Stimulated activated CD8-positive, alpha-beta memory T cell treated with anti-CD3 and anti-CD28 coated beads, Interleukin-12 subunit alpha, Interleukin-12 subunit beta, amount 100 ng/mL, for 24 hours (primary cell): Measurements from ENCODE around the gene SLC12A6.

Experiments used
- DNase-seq: peaks from one replicate; pipeline ENCODE4 v3.0.0-alpha.2; 2020; ENCODE audit errors: extremely low read depth

SLC12A6 gene

GRCh38 chr15:34330279-34330678, 7.3 kb downstream of the SLC12A6 start:
- no peak for DNase-seq

DNA sequence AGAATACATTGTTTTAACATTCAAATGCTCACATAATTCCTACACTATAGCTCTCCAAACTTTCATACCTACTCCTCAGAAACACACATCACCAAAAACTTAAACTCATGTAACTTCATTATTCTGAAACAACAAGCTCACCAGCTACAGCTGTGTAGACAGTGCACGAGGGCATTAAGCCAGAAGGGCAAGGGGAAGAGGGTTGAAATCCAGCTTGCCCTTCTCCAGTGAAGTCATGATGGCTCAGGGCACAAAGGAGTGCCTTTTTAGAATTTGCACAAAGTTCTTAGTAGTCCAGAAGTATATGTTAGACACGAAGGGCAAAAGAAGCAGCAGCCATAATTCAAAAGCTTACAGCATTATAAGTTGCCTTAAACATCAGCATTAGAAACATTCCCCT, 8.6 kb downstream of the SLC12A6 start:
- no peak for DNase-seq

- DNase-seq: no peak
Measured at GRCh38 chr15:34327906-34328305, 9.7 kb downstream of the SLC12A6 start.

DNA sequence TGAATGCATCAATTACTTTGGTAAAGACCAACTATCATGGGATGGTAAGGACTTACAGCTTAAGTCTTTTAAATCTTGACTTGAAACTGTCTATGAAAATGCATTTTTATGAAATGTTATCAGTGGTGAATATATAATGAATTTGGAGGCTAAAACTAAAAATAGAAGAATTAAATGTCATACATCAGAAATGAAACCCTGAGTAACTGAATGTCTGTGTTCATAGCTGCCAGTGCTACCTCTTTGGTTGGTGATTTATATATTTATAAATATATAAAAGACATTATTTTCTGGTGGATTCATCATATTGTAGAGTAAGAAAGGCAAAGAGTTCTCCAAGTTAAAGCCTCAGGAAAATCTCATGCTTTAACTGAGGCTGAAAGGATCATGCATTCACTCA, 12.2 kb downstream of the SLC12A6 start:
- DNase-seq: no peak

- DNase-seq: no peak
Measured at GRCh38 chr15:34324933-34325332, 12.6 kb downstream of the SLC12A6 start.

DNA sequence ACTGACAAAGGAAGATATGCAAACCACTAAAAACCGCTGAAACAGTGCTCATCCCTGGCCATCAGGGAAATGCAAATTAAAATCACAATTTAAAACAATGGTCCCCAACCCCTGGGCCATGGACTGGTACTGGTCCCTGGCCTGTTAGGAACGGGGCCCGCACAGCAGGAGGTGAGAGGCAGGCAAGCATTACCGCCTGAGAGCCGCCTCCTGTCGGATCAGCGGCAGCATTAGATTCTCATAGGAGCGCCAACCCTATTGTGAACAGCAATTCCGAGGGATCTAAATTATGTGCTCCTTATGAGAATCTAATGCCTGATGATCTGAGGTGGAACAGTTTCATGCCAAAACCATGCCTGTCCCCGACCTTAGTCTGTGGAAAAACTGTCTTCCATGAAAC, 14.4 kb downstream of the SLC12A6 start:
- no peak for DNase-seq

DNA sequence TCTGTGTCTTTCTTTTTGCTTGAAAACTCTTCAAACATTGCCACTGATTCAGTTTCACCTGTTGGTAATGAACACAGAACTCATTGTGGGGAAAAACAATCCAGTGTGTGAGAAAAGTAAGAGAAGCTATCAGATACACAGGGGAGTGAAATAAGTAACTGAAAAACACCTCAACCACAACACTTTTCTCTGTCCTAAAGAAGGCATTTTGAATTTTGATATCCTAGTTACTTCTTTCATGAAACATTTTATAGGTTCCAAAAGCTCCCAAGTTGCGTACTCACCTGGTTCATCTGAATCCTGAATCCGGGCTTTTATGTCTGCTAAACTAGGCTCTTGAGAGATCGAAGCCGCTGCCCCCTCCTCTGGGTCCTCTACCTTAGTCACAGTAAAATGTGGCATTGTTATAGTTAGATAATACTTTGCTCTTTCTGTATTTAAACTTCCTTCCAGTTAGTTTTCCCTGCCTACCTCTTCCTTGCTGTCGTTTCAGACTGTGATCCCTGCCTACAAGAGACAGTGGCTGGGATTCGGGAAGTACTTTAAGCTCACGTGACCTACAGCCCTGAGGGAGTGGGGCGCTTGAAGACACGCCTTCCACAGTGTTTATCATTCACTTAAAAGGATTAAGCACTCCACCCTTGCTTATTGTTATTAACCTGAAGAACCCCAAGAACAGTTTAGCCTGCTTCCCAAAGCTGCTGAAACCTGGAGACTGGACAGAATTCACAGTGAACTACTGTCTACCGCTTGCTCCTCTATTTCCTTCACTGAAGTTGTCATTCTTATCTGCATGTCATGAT, 19.1 kb downstream of the SLC12A6 start:
- no peak for DNase-seq

GRCh38 chr15:34314491-34315490, 22.8 kb downstream of the SLC12A6 start:
- DNase-seq: no peak

DNA sequence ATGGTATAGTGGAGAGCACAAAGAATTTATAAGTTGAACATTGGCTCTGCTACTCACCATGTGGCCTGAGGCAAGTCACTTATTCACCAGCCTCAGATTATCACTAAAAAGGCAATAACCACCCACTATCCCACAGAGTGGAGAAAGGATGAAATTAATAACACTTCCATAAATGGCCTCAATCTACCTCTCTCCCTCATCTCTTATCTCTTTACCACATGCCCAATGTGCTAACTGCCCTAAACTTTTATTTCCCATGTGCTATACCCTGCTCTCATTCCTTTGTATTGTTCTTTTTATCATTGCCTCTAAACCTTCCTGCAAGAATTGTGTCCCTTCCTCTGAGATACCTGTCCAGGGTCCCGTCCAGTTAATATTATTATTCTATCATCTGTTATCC, 26.0 kb downstream of the SLC12A6 start:
- no peak for DNase-seq

DNA sequence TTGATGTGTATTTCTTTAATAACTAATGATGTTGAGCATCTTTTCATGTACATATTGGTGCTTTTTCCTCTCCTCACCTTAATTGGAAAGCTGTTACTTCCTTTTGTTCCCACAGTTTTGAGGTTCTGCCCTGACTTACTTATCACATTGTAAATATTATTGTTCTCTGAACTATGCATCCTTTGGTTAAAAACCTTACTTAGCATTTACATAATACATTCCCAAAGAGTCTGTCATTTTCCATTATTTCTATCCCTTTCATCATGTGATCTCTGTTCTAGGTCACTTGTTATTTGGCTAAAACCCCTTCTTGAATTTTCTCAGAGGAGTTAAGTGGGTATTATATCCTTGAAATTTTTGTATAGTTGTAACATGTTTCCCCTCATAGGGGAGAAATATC, 33.0 kb downstream of the SLC12A6 start:
- DNase-seq: no peak

DNA sequence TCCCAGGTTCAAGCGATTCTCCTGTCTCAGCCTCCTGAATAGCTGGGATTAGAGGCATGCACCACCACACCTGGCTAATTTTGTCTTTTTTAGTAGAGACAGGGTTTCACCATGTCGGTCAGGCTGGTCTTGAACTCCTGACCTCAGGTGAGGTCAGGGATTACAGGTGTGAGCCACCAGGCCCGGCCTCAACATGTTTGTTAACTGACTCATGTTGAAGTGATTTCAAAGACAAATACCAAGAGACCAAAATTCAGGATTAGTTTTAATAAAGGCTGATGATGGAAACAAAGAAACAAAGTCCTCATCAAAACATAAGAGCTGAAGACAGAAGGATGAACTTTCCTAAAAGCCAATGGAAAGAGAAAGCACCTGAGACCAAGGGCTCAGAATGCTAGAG, 36.5 kb downstream of the SLC12A6 start:
- DNase-seq: no peak

GRCh38 chr15:34297059-34297458, 40.5 kb downstream of the SLC12A6 start:
- no peak for DNase-seq

GRCh38 chr15:34292621-34293020, 45.0 kb downstream of the SLC12A6 start:
- DNase-seq: no peak

- no peak for DNase-seq
Measured at GRCh38 chr15:34284937-34285336, 52.6 kb downstream of the SLC12A6 start.

DNA sequence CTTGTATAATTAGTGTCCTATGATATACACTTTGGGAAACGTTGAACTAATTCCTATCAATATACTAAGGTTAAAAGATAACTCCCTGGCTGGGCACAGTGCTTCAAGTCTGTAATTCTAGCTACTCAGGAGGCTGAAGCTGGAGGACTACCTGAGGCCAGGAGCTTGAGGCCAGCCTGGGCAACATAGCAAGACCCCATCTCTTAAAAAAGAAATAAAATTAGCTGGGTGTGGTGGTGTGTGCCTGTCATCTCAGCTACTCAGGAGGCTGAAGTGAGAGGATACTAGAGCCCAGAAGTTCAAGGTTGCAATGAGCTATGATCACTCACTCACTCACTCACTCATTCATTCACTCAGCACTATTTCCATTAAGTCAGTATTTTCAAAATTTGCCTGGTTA, 55.2 kb downstream of the SLC12A6 start:
- DNase-seq: no peak

- no peak for DNase-seq
Measured at GRCh38 chr15:34280193-34280592, 57.4 kb downstream of the SLC12A6 start.

GRCh38 chr15:34279368-34279767, 58.2 kb downstream of the SLC12A6 start:
- DNase-seq: no peak

DNA sequence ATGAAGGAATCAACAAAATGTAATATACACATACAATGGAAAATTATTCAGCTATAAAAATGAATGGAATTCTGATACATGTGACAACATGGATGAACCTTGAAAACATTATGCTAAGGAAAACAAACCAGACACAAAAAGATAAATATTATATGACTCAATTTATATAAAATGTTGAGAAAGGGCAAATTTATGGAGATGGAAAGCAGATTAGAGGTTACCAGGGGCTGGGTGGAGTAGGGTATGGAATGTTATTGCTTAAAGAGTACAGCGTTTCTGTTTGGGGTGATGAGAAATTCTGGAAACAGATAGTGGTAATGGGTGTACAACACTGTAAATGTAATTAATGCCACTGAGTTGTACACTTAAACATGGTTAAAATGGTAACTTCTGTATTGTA, 61.9 kb downstream of the SLC12A6 start:
- DNase-seq: no peak

DNA sequence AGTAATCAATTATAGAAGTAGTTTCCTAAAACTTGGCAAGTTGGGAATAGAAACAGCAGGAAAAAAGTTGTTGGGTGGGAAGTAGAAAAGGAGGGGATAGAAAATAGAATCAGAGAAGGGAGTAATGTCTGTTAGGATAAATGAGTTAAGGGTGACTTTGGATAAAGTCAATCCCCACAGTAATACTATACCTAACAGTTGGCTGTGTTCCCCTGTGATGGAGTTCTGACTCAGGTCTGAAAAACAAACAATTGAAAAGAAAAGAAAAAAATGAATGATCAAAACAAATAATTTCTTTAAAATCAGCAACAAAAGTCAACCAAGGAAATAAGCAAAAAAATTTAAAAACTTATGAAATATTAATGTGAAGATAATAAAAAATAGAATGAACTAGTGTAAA, 62.4 kb downstream of the SLC12A6 start:
- no peak for DNase-seq

GRCh38 chr15:34271493-34271892, 66.1 kb downstream of the SLC12A6 start:
- no peak for DNase-seq

DNA sequence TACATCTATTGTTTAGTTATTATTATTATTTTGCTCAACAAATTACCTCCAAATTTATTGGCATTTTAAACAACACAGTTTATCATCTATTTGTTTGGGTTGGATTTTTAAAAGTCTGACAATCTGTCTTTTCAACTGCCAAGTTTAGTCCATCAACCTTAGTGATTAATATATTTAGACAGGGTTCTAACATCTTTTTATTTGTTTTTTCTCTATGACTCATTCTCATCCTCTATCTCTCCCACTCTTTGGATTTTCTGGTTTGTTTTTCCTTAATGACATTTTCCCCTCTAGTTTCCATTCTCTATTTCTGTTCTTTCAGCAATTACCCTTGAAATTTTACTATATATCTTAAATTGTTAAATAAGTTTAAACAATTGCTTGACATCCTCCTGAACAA, 70.8 kb downstream of the SLC12A6 start:
- no peak for DNase-seq

DNA sequence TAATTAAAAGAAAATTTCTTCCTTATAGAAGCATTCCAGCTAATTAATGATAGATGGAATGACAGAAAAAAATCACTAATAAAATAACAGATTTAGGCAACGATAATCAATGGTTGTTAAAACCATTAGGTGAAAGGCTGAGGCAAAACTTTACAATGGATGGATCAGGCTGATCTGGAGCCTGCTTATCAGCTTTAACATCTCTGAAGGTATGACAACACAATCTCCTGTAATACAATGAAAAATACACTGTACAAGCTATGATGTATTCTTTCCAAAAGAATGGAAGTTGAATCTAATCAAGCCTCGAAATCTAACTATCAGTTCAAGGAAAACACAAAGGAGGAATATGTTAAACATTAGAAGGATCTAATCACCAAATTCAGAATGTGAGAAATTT, 73.5 kb downstream of the SLC12A6 start:
- no peak for DNase-seq

DNA sequence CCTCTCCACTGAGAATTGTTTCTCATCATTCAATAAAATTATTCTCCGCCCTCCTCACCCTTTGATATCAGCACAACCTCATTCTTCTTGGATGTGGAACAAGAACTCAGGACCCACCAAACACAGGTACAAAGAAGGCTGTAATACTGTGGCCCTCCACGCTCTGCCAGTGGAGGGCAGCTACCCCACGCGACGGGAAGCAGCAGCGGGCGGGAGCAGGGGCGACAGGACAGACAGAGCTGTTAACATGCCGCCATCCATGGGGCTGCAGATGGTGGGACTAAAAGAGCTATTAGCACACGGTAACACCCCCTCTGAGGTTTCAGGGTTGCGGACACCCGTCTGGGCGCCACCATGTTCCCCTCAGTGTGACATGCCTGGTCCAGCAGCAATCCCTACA, 75.2 kb downstream of the SLC12A6 start:
- DNase-seq: no peak
